PC-3 (cell line): ENCODE data around the gene GLG1. TPM values are rescaled to one million over a fixed set of nuclear protein-coding genes. Genes with fewer than 3 reads are reported as not detected.
"Not testable (repeated sequence)": the region's sequence is repeated elsewhere in the genome, so short reads cannot be mapped to it uniquely, and the experiment has no call there.

Experiments used
- ATAC-seq: fragments of 200-7000 bp; cut with Tn5 transposase; 2 replicates; pipeline ENCODE4 v1.9.1; 2020; ENCODE audit warnings: mild to moderate bottlenecking, moderate library complexity
- BruUV-seq: library from RNA; stranded (reverse); fragments of 400-500 nt; replicated peaks from 2 replicates; lab custom pipeline; 2021; lab: Mats Ljungman, UMichigan
- CTCF ChIA-PET: fragments of 300-600 bp; sonication (Branson Sonifier 250); formaldehyde crosslinking; loops from one replicate; lab custom pipeline; 2022; ENCODE audit warnings: antibody characterized with exemption; lab: Charles Lee
- POLR2A ChIA-PET: fragments of 300-600 bp; sonication (Branson Sonifier 250); formaldehyde crosslinking; loops from one replicate; lab custom pipeline; 2022; ENCODE audit warnings: antibody characterized with exemption; ENCODE audit not compliant: unreplicated experiment; lab: Charles Lee
- DNase-seq: peaks from one replicate; pipeline ENCODE4 v3.0.0-alpha.2; 2015
- H2AFZ ChIP-seq: fragments of 300-600 bp; sonication (generic); 2 replicates; pipeline ENCODE4 v1.6.0; 2016; ENCODE audit warnings: antibody characterized with exemption, low read length
- H3F3A ChIP-seq: fragments of 300-600 bp; sonication (generic); one replicate; pipeline ENCODE4 v1.6.0; 2017; ENCODE audit warnings: antibody characterized with exemption, low read length, control low read depth, mild to moderate bottlenecking; ENCODE audit not compliant: unreplicated experiment
- H3K27ac ChIP-seq: fragments of 300-600 bp; sonication (generic); 2 replicates; pipeline ENCODE4 v1.5.1; 2016; ENCODE audit warnings: mild to moderate bottlenecking, low read length
- H3K27me3 ChIP-seq: fragments of 300-600 bp; sonication (generic); 2 replicates; pipeline ENCODE4 v1.6.1; 2016; ENCODE audit warnings: low read length, mixed read lengths
- H3K36me3 ChIP-seq: fragments of 300-600 bp; sonication (generic); 2 replicates; pipeline ENCODE4 v1.6.1; 2016; ENCODE audit warnings: low read depth, mixed run types, low read length, mixed read lengths
- H3K4me1 ChIP-seq: fragments of 300-600 bp; sonication (generic); 2 replicates; pipeline ENCODE4 v1.5.1; 2016; ENCODE audit warnings: low read length; ENCODE audit not compliant: insufficient read depth
- H3K4me2 ChIP-seq: fragments of 300-600 bp; sonication (generic); 2 replicates; pipeline ENCODE4 v1.6.0; 2016; ENCODE audit warnings: low read length
- H3K4me3 ChIP-seq: fragments of 300-600 bp; sonication (generic); 2 replicates; pipeline ENCODE4 v1.5.1; 2016; ENCODE audit warnings: mild to moderate bottlenecking, low read length, mixed read lengths
- H3K79me2 ChIP-seq: fragments of 300-600 bp; sonication (generic); 2 replicates; pipeline ENCODE4 v1.6.1; 2017; ENCODE audit warnings: low read length, mixed read lengths
- H3K9ac ChIP-seq: fragments of 300-600 bp; sonication (generic); 2 replicates; pipeline ENCODE4 v1.6.0; 2016; ENCODE audit warnings: mild to moderate bottlenecking, low read length
- H3K9me2 ChIP-seq: fragments of 300-600 bp; sonication (generic); replicated peaks from 2 replicates; pipeline ENCODE4 v1.6.1; 2016; ENCODE audit warnings: mixed run types, low read length, mixed read lengths
- H3K9me3 ChIP-seq: fragments of 300-600 bp; sonication (generic); 2 replicates; pipeline ENCODE4 v1.6.1; 2016; ENCODE audit warnings: low read length, mixed read lengths
- H4K20me1 ChIP-seq: fragments of 300-600 bp; sonication (generic); 2 replicates; pipeline ENCODE4 v1.6.1; 2016; ENCODE audit warnings: low read length, mixed read lengths
- CTCF ChIP-seq: fragments of 300-600 bp; sonication (generic); conservative IDR thresholded peaks from 2 replicates; pipeline ENCODE4 v1.5.1; 2017; ENCODE audit warnings: antibody characterized with exemption, low read depth, mild to moderate bottlenecking, low read length
- EZH2 ChIP-seq: fragments of 300-600 bp; sonication (generic); IDR thresholded peaks from one replicate; pipeline ENCODE4 v1.6.1; 2017; ENCODE audit warnings: antibody characterized with exemption, mild to moderate bottlenecking, low read length; ENCODE audit not compliant: unreplicated experiment
- EZH2phosphoT487 ChIP-seq: fragments of 300-600 bp; sonication (generic); IDR thresholded peaks from 2 replicates; pipeline ENCODE4 v1.6.1; 2018; ENCODE audit warnings: mild to moderate bottlenecking, antibody characterized with exemption, low read length, borderline replicate concordance
- intact Hi-C: fragments of 100-400 bp; cut with micrococcal nuclease; formaldehyde crosslinking; loops from 2 replicates; pipeline ENCODE4 v1.9.0; 2023
- total RNA-seq: library from RNA; depleted of rRNA; stranded (reverse); fragments of >200 nt; gene quantifications from 2 replicates; pipeline ENCODE4 v1.2.3, GENCODE V29; 2014

The GLG1 gene
- total RNA-seq, 1 experiment from 2014 or later, result 63.5 TPM

- H3K4me2 ChIP-seq, result no peak overlapping the region
- CTCF ChIA-PET, result no interaction called here
- no TSS peak for BruUV-seq
- POLR2A ChIA-PET, result no interaction called here
- no peak for DNase-seq
- H3K27me3 ChIP-seq, result no peaks in the 10 kb centered on the region
- no peaks in the 10 kb centered on the region for H3F3A ChIP-seq
- H2AFZ ChIP-seq, result no peak overlapping the region
- H3K4me3 ChIP-seq, result no peak overlapping the region
- ATAC-seq, result no peak
- intact Hi-C loops, result no loop called here
- H3K79me2 ChIP-seq, result peaks cover 23% of the 10 kb centered on the region
- peaks cover 3% of the 10 kb centered on the region; the same call in 1 of the 2 replicates for H3K4me1 ChIP-seq
- TF ChIP-seq CTCF (no peak), EZH2 (no peak), EZH2phosphoT487 (no peak)
- no peaks in the 10 kb centered on the region for H3K36me3 ChIP-seq
- no peaks in the 10 kb centered on the region for H3K9me2 ChIP-seq
- H3K9me3 ChIP-seq, result no peaks in the 10 kb centered on the region
- no peak overlapping the region for H3K27ac ChIP-seq
- H4K20me1 ChIP-seq, result peaks cover 3% of the 10 kb centered on the region; the same call in 1 of the 2 replicates
- H3K9ac ChIP-seq, result no peak overlapping the region
Observed at GRCh38 chr16:74557275-74557674, 49.6 kb downstream of the GLG1 start.

- Histone ChIP-seq H3K27ac (no peak overlapping the region), H3K4me3 (no peak overlapping the region), H2AFZ (no peak overlapping the region), H3K27me3 (no peaks in the 10 kb centered on the region), H3K4me2 (no peak overlapping the region), H4K20me1 (no peaks in the 10 kb centered on the region; the same call in 1 of the 2 replicates), H3K9me3 (no peaks in the 10 kb centered on the region), H3K9ac (no peak overlapping the region), H3K79me2 (peaks cover 15% of the 10 kb centered on the region), H3F3A (no peaks in the 10 kb centered on the region), H3K9me2 (no peaks in the 10 kb centered on the region), H3K36me3 (no peaks in the 10 kb centered on the region), H3K4me1 (peaks cover 3% of the 10 kb centered on the region; the same call in 1 of the 2 replicates)
- ATAC-seq, result peak; percentile 81
- no peak for TF ChIP-seq EZH2
- TF ChIP-seq CTCF, result no peak
- TF ChIP-seq EZH2phosphoT487, result no peak
- ChIA-PET CTCF (no interaction called here), POLR2A (no interaction called here)
- intact Hi-C loops, result no loop called here
- BruUV-seq, result no TSS peak
- peak; percentile 58 for DNase-seq
Observed at GRCh38 chr16:74556375-74556922, 50.5 kb downstream of the GLG1 start.

GRCh38 chr16:74552357-74552756, 54.6 kb downstream of the GLG1 start:
- not testable (repeated sequence) for ATAC-seq

GRCh38 chr16:74550227-74551019, 56.5 kb downstream of the GLG1 start:
- H3K36me3 ChIP-seq, BruUV-seq, intact Hi-C loops, H3K4me2 ChIP-seq, H3K4me3 ChIP-seq, ATAC-seq, DNase-seq, H4K20me1 ChIP-seq, H3K27ac ChIP-seq, H3F3A ChIP-seq, H3K4me1 ChIP-seq, H3K9me2 ChIP-seq, CTCF ChIA-PET, POLR2A ChIA-PET, H3K9ac ChIP-seq, H2AFZ ChIP-seq, H3K27me3 ChIP-seq, H3K9me3 ChIP-seq, H3K79me2 ChIP-seq: not testable (repeated sequence)

More at GRCh38 chr16:74552357-74552756, 54.6 kb downstream of the GLG1 start:
- H3K4me2 ChIP-seq, POLR2A ChIA-PET, intact Hi-C loops, H3K4me1 ChIP-seq, DNase-seq, BruUV-seq, H3K9me3 ChIP-seq, H3K9ac ChIP-seq, H3K36me3 ChIP-seq, H3K9me2 ChIP-seq, H2AFZ ChIP-seq, H3F3A ChIP-seq, H4K20me1 ChIP-seq, H3K27me3 ChIP-seq, H3K4me3 ChIP-seq, H3K79me2 ChIP-seq, CTCF ChIA-PET, H3K27ac ChIP-seq: not testable (repeated sequence)

- H3K27me3 ChIP-seq, DNase-seq, H3K4me3 ChIP-seq, H3K9me2 ChIP-seq, H3K9ac ChIP-seq, H3K27ac ChIP-seq, ATAC-seq, H3K4me2 ChIP-seq, POLR2A ChIA-PET, H3K79me2 ChIP-seq, intact Hi-C loops, H2AFZ ChIP-seq, H4K20me1 ChIP-seq, H3F3A ChIP-seq, BruUV-seq, CTCF ChIA-PET, H3K4me1 ChIP-seq, H3K9me3 ChIP-seq, H3K36me3 ChIP-seq: not testable (repeated sequence)
Observed at GRCh38 chr16:74546112-74546511, 60.8 kb downstream of the GLG1 start.
